HG03558 (cell line): ENCODE results near the gene NRL.
"Not testable (repeated sequence)": the region's sequence is repeated elsewhere in the genome, so short reads cannot be mapped to it uniquely, and the experiment has no call there.

ENCODE experiments used
- ATAC-seq: cut with Tn5 transposase; IDR thresholded peaks from one replicate; pipeline ENCODE4 v1.9.1; 2021; ENCODE audit warnings: moderate number of reproducible peaks; ENCODE audit not compliant: unreplicated experiment; ENCODE audit errors: extremely low read depth

The NRL gene

GRCh38 chr14:24130380-24130716 lies 15.6 kb upstream of the NRL start, which contains the start of gene FITM1:
TSS of gene FITM1 (plus strand) at chr14:24130659. CDS start at chr14:24131564, 905 bp downstream.
- ATAC-seq = no peak

DNA sequence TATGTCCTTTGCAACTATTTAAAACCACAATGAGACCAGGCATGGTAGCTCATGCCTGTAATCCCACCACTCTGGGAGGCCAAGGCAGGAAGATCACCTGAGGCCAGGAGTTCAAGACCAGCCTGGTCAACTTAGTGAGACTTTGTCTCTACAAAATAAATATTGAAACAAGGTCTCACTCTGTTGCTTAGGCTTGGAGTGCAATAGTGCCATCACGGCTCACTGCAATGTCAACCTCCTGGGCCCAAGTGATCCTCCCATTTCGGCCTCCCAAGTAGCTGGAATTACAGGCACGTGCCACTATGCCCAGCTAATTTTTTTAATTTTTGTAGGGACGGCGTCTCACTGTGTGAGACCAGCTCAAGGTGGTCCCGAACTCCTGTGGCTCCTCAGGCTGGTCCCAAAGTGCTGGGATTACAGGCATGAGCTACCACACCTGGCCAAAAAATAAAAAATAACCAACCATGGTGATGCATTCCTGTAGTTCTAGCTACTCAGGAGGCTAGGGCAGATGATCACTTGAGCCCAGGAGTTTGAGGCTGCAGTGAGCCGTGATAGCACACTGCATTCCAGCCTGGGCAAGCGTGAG lies 14.8 kb upstream of the NRL start:
- ATAC-seq = no peak

GRCh38 chr14:24127673-24128072 lies 12.9 kb upstream of the NRL start:
- ATAC-seq = no peak

GRCh38 chr14:24126939-24127338 lies 12.2 kb upstream of the NRL start:
- ATAC-seq = no peak

DNA sequence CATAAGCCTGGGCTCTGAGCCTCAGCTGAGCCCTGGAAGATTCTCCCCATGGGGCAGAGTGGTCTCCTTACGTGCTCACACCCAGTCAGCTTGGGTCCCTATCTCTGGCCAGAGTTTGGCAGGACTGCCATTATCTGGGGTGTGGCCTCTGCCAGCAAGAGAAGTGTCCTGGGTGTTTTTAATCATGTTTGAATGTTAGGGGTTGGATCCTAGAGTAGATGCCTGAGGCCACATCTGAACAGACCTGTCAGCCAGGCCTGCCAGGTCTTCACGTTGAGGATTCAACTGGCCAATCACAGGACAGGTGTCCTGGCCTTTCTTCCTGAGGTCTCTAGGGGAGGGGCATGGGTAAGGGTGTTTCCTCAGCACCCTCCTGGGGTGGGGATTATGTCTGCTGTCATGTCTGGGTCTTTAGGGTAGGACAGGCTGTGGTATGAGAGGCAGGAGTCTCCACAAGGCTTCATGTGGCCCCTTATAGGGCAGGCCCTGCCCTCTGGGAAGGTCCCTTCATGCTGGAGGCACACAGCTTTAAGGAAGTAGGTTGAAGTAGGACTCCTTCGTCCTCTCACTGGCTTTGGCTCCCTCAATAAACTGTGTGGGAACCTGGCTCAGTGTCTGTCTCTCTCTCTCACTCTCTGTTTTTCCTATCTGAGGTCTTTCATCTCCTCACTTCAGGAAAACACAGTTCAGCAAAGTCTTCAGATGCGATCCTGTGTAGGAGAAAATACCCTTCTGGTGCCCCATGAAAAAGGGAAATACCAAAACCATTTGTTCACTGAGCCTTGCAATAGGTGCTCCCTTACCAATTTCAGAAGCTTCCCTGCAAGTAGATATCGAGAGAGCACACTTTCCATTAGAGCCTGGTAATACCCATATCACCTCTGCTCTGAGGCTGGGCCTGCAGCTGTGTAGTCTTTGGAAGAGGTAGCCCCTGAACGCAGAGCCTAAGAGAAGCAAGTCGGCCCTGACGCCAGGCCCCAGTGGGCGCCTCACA lies 9.0 kb upstream of the NRL start:
- ATAC-seq = no peak

GRCh38 chr14:24122898-24123297 lies 8.1 kb upstream of the NRL start:
- ATAC-seq = no peak

DNA sequence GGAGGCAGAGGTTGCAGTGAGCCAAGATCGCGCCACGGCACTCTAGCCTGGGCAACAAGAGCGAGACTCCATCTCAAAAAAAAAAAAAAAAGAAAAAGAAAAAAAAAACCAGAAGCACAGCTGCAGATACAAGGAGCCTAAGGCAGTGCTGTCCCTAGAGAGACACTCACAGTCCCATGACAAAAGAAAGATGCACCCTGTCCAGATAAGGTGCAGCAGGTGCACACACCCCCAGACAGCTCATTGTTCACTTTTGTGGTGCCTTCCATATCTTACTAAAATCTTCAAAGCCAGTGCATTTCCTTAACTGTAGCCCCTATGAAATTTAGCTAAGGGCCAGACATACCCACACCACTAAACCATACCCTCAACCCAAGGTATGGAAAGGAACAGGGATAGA lies 7.7 kb upstream of the NRL start:
- no peak for ATAC-seq

DNA sequence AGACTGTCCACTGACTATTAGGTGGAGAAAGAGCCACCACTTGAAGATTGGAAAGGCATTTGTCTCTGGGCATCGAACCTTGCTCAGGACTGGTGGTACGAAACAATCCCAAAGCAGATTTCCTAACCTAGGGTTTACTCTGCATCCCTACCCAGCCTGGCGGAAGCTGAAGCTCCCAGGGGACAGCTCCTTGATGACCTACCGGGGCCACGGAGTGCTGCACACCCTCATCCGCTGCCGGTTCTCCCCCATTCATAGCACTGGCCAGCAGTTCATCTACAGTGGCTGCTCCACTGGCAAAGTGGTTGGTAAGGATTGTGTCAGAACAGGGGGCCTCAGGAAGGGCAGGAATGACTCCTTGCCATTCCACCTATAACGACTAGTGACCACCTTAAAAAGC lies 6.5 kb upstream of the NRL start:
- no peak for ATAC-seq

DNA sequence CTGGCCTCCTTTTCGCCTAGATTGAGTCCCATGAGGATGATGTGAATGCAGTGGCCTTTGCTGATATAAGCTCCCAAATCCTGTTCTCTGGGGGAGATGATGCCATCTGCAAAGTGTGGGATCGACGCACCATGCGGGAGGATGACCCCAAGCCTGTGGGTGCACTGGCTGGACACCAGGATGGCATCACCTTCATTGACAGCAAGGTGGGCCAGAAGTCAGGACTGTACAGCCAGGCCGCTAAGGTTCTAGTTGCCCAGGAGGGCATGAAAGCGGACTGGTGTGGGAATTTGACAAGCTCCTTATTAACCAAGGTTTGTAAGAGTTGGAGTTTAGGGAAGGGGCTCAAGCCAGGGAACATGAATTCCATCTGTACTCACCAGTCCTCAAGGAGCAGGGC lies 4.9 kb upstream of the NRL start:
- ATAC-seq = no peak

DNA sequence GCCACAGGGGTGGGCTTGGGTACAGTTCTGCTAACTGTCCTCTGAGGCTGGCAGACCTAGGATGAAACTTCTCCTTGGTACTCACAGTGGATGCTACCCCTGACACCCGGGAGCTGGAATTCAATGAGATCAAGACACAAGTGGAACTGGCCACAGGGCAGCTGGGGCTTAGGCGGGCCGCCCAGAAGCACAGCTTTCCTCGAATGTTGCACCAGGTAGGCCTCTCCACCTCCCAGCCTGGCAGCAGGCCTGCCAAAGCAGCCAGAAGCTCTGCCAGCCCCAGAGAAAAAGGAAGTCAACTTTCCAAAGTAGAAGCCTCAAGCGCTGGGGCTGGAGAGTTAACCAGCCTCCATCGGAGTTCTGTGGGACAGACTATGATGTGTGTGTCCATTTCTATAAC lies 2.4 kb upstream of the NRL start:
- no peak for ATAC-seq

- no peak for ATAC-seq
Measured at GRCh38 chr14:24116128-24116814, 1.5 kb upstream of the NRL start.

- no peak for ATAC-seq
Measured at GRCh38 chr14:24115422-24116127, 826 bp upstream of the NRL start.

DNA sequence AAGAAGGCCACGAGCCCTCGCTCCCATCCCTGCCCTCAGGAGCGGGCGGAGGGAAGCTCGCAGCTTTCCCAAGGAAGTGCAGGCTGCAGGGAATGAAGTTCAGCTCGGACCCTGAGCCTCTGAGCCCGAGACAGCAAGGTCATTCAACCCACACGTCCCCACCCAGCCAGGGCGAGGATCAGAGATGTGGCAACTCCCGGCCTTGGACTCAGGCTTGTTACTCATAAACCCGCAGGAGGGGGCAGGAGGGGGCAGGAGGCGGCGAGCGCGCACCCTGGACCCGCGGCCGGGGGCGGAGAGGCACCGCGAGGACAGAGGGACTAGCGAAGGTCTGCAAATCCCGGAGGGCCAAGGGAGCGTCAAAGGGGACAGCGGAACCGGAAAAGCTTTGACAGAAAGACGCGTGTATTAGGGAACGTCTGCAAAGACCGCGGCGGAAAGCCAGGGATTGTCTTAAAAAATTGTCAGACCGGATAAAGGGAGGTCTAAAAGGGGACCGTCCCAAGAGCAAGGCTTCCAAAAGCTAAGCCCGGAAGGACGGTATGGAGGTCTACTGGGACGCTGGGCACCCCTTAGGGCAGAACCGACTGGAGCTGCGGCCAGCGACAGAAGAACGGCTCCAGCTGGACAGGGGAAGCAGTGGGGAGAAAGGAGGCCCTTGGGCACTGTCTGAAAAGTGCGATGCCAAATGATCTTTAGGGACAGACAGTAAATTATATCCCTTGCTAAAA lies 783 bp downstream of the NRL start:
- ATAC-seq = peak; percentile 13

- ATAC-seq = no peak
Measured at GRCh38 chr14:24113379-24113800, 1.4 kb downstream of the NRL start.

DNA sequence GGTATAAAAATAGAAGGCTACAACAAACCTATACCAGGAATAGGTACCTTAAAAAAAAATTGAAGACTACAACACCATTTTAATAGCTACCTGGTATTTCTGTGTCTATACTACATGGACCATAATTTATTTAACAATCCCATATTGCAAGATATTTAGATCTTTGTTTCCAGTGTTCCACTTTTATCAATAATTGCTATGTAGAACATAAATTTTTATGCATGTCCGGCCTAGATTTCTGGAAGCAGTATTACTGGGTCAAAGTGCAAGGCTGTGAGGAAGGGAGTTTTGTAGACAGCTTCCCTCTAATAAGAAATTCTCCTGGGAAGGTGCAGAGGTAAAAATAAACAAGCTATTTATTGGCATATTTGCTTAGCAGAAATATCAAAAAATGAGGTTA lies 4.2 kb downstream of the NRL start:
- ATAC-seq = no peak

- no peak for ATAC-seq
Measured at GRCh38 chr14:24110060-24110459, 4.7 kb downstream of the NRL start.

- no peak for ATAC-seq
Measured at GRCh38 chr14:24108336-24108874, 6.3 kb downstream of the NRL start.

DNA sequence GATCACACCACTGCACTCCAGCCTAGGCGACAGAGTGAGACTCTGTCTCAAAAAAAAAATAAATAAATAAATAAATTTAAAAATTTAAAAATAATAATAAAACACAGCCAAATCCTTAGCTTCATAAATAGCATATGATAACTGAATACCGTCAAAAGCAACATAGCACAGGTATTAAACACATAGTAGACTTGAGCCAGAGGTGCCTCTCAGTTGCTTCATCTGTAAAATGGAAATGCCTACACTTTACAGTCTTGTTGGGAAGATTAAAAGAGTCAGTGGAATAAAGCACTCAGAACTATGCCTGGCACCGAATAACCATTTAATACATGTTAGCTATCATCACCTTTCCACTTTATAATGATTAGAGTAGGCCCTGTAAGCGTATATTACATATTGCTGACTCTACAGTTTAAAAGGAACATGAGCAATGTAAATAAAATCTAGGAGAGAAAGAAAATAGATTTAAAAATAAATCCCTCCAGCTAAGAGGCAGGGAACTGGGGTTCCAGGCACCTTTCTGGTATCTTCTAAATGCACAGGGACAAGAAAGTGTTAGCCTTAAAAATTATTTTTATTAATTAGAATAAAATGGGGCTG lies 8.0 kb downstream of the NRL start:
- ATAC-seq = no peak

DNA sequence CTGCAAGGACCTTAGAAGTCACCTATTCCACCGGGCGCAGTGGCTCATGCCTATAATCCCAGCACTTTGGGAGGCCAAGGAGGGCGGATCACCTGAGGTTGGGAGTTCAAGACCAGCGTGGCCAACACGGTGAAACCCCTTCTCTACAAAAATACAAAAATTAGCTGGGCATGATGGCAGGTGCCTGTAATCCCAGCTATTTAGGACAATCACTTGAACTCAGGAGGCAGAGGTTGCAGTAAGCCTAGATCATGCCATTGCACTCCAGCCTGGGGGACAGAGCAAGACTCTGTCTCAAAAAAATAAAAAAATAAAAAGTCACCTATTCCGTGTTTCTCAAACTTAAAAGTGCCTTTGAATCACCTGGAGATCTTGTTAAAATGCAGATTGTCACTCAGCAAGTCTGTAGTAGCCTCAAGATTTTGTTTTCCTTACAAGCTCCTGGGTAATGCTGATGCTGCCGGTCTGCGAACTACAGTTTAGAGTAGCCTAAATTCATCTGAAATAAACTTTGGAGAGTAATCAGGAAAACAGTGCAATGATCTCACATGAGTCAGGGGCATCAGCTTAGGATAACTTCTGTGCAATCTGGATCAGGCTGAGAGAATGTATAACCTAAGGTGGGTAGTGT lies 9.0 kb downstream of the NRL start:
- ATAC-seq = not testable (repeated sequence)
